IMR-90 (cell line): ENCODE measurements around the gene TPSAB1. TPM values are rescaled to one million over a fixed set of nuclear protein-coding genes. Genes with fewer than 3 reads are reported as not detected.

Experiments
- ATAC-seq: fragments of 200-7000 bp; cut with Tn5 transposase; 2 replicates; pipeline ENCODE4 v1.9.1; 2020; ENCODE audit warnings: low read depth, mild to moderate bottlenecking, moderate library complexity
- BruUV-seq: library from RNA; stranded (reverse); fragments of 400-500 nt; replicated peaks from 2 replicates; lab custom pipeline; 2021; lab: Mats Ljungman, UMichigan
- CTCF ChIA-PET: fragments of 300-600 bp; formaldehyde crosslinking; extraction: SDS; loops from one replicate; lab custom pipeline; 2021; ENCODE audit warnings: antibody characterized with exemption; lab: Yijun Ruan, JAX
- POLR2A ChIA-PET: fragments of 300-600 bp; sonication (Branson Sonifier 250); formaldehyde crosslinking; loops from one replicate; lab custom pipeline; 2022; ENCODE audit warnings: antibody characterized with exemption; ENCODE audit not compliant: unreplicated experiment; lab: Charles Lee
- DNase-seq: peaks from one replicate; pipeline ENCODE4 v3.0.0; 2013
- H2AFZ ChIP-seq: replicated peaks from 2 replicates; pipeline ENCODE3; 2013; ENCODE audit warnings: low read length, mild to moderate bottlenecking; ENCODE audit not compliant: poor library complexity
- H2AK5ac ChIP-seq: 2 replicates; pipeline ENCODE4 v1.6.1; 2013; ENCODE audit warnings: low read depth, low read length, inconsistent platforms
- H2AK9ac ChIP-seq: replicated peaks from 2 replicates; pipeline ENCODE3; 2013; ENCODE audit warnings: mild to moderate bottlenecking, low read depth, low read length, moderate library complexity; ENCODE audit not compliant: poor library complexity
- H2BK120ac ChIP-seq: 2 replicates; pipeline ENCODE4 v1.6.1; 2013; ENCODE audit warnings: low read depth, low read length, inconsistent platforms
- H2BK15ac ChIP-seq: 3 replicates; pipeline ENCODE4 v1.6.1; 2013; ENCODE audit warnings: low read depth, low read length, inconsistent platforms
- H2BK20ac ChIP-seq: 2 replicates; pipeline ENCODE4 v1.6.1; 2013; ENCODE audit warnings: low read depth, mild to moderate bottlenecking, inconsistent platforms, low read length, moderate library complexity
- H2BK5ac ChIP-seq: 2 replicates; pipeline ENCODE4 v1.6.1; 2013; ENCODE audit warnings: mild to moderate bottlenecking, low read depth, low read length, inconsistent platforms; ENCODE audit not compliant: poor library complexity, severe bottlenecking
- H3K14ac ChIP-seq: replicated peaks from 2 replicates; pipeline ENCODE4 v1.6.1; 2013; ENCODE audit warnings: low read depth, low read length, inconsistent platforms
- H3K18ac ChIP-seq: 2 replicates; pipeline ENCODE4 v1.6.1; 2013; ENCODE audit warnings: low read depth, low read length, control low read depth
- H3K23ac ChIP-seq: 2 replicates; pipeline ENCODE4 v1.6.1; 2013; ENCODE audit warnings: low read depth, low read length, inconsistent platforms
- H3K27ac ChIP-seq: 2 replicates; pipeline ENCODE4 v1.5.1; 2013; ENCODE audit warnings: mild to moderate bottlenecking, control low read depth, low read length; ENCODE audit not compliant: insufficient read depth
- H3K27me3 ChIP-seq: 2 replicates; pipeline ENCODE4 v1.6.1; 2013; ENCODE audit warnings: low read length; ENCODE audit not compliant: control insufficient read depth, insufficient read depth
- H3K36me3 ChIP-seq: 2 replicates; pipeline ENCODE4 v1.6.1; 2013; ENCODE audit warnings: low read length, mixed read lengths; ENCODE audit not compliant: control insufficient read depth, insufficient read depth
- H3K4ac ChIP-seq: 2 replicates; pipeline ENCODE4 v1.6.1; 2013; ENCODE audit warnings: low read depth, low read length, inconsistent platforms
- H3K4me1 ChIP-seq: 2 replicates; pipeline ENCODE4 v1.6.1; 2013; ENCODE audit warnings: low read length, mixed read lengths; ENCODE audit not compliant: control insufficient read depth, insufficient read depth
- H3K4me2 ChIP-seq: 2 replicates; pipeline ENCODE4 v1.6.1; 2013; ENCODE audit warnings: low read depth, mild to moderate bottlenecking, control low read depth, low read length, moderate library complexity
- H3K4me3 ChIP-seq: 2 replicates; pipeline ENCODE4 v1.5.1; 2013; ENCODE audit warnings: low read depth, mild to moderate bottlenecking, control low read depth, low read length, moderate library complexity; ENCODE audit not compliant: insufficient read depth
- H3K56ac ChIP-seq: 2 replicates; pipeline ENCODE4 v1.6.1; 2013; ENCODE audit warnings: low read length, inconsistent platforms; ENCODE audit not compliant: insufficient read depth; ENCODE audit errors: extremely low read depth
- H3K79me1 ChIP-seq, 2 experiments: 2 replicates each; pipeline ENCODE4 v1.6.1; 2013; ENCODE audit warnings: low read length in 2 of 2, inconsistent platforms in 1 of 2, low read depth in 1 of 2
- H3K9ac ChIP-seq: 2 replicates; pipeline ENCODE4 v1.6.1; 2013; ENCODE audit warnings: low read depth, low read length, control low read depth
- H3K9me1 ChIP-seq: 2 replicates; pipeline ENCODE4 v1.6.1; 2013; ENCODE audit warnings: low read length, inconsistent platforms; ENCODE audit not compliant: insufficient read depth
- H3K9me3 ChIP-seq: 2 replicates; pipeline ENCODE4 v1.6.1; 2013; ENCODE audit warnings: low read length; ENCODE audit not compliant: control insufficient read depth, insufficient read depth
- H4K20me1 ChIP-seq: 2 replicates; pipeline ENCODE4 v1.6.1; 2013; ENCODE audit warnings: low read length, inconsistent platforms; ENCODE audit not compliant: insufficient read depth
- H4K5ac ChIP-seq: 2 replicates; pipeline ENCODE4 v1.6.1; 2013; ENCODE audit warnings: mild to moderate bottlenecking, low read depth, low read length, control low read depth
- H4K8ac ChIP-seq, 2 experiments: 2 replicates each; pipeline ENCODE4 v1.6.1; 2013; ENCODE audit warnings: low read depth in 2 of 2, low read length in 2 of 2, control low read depth in 1 of 2, inconsistent platforms in 1 of 2
- H4K91ac ChIP-seq: 2 replicates; pipeline ENCODE4 v1.6.1; 2013; ENCODE audit warnings: low read depth, low read length, inconsistent platforms; ENCODE audit not compliant: insufficient read depth
- NFE2L2 ChIP-seq: fragments of 150-350 bp; IDR thresholded peaks from 2 replicates; pipeline ENCODE4 v1.6.1; 2016; ENCODE audit warnings: low read depth, mild to moderate bottlenecking, low read length
- WGBS, 2 experiments: methylation state at CpG; one replicate each; pipeline versions ENCODE4 v1.1.5 to v1.1.7; 2013; ENCODE audit warnings: missing lambda C conversion rate in 2 of 2; ENCODE audit not compliant: insufficient read length in 1 of 2; ENCODE audit errors: extremely low coverage in 2 of 2; 5-methylcytosine and 5-hydroxymethylcytosine counted together
- dilution Hi-C: fragments of 300-500 bp; cut with HindIII; formaldehyde crosslinking; loops from one replicate; pipeline ENCODE4 v1.14.3; 2018; ENCODE audit warnings: low sequenced_read_pairs; ENCODE audit not compliant: unreplicated experiment
- in situ Hi-C: fragments of 300-500 bp; cut with MboI; formaldehyde crosslinking; loops from 3 replicates; pipeline ENCODE4 v1.14.3; 2019; ENCODE audit warnings: low sequenced_read_pairs, inconsistent platforms, mixed read lengths
- intact Hi-C: fragments of 100-400 bp; cut with micrococcal nuclease; formaldehyde crosslinking; loops from 2 replicates; pipeline ENCODE4 v1.10.0; 2022
- polyA plus RNA-seq, 3 experiments: library from polyadenylated mRNA; depleted of rRNA; stranded (reverse); fragments of >200 nt; gene quantifications; 2 replicates each; pipeline ENCODE4 v1.2.3, GENCODE V29; 2012; ENCODE audit warnings: low replicate concordance in 1 of 3
- total RNA-seq: library from RNA; depleted of rRNA; stranded (reverse); fragments of >200 nt; gene quantifications from 2 replicates; pipeline ENCODE4 v1.2.3, GENCODE V29; 2012

The TPSAB1 gene
- total and polyA plus RNA-seq, 2 of the 4 experiments (the other 2 are of a cell fraction): not detected

GRCh38 chr16:1199347-1200013, 41.0 kb upstream of the TPSAB1 start:
- Histone ChIP-seq H4K8ac (no peak overlapping the region), H3K27ac (no peak overlapping the region), H2BK15ac (no peak overlapping the region), H3K9me3 (no peaks in the 10 kb centered on the region), H2AK5ac (no peak overlapping the region), H3K27me3 (no peaks in the 10 kb centered on the region), H2AFZ (no peak overlapping the region), H2AK9ac (no peak overlapping the region), H3K79me1 (no peaks in the 10 kb centered on the region), H3K18ac (no peak overlapping the region), H4K91ac (no peak overlapping the region), H2BK20ac (no peak overlapping the region), H3K9me1 (no peaks in the 10 kb centered on the region), H3K4me1 (no peaks in the 10 kb centered on the region), H3K9ac (no peak overlapping the region), H3K4ac (no peak overlapping the region), H3K23ac (no peak overlapping the region), H3K14ac (no peak overlapping the region), H3K56ac (no peak overlapping the region), H3K4me3 (no peak overlapping the region), H3K4me2 (no peak overlapping the region), H4K5ac (no peak overlapping the region), H4K20me1 (no peaks in the 10 kb centered on the region; the same call in 1 of the 2 replicates), H2BK120ac (no peak overlapping the region), H2BK5ac (no peak overlapping the region), H3K36me3 (no peaks in the 10 kb centered on the region; the same call in 1 of the 2 replicates)
- dilution Hi-C loops: no loop called here
- DNase-seq (no peak), ATAC-seq (no peak)
- POLR2A ChIA-PET: no interaction called here
- no peak for TF ChIP-seq NFE2L2
- WGBS, 2 experiments: 91% methylated on average over 7 of the region's 19 CpGs; no CpG with 5 or more reads in 1 of the 2 experiments
- intact Hi-C loops: no loop called here
- BruUV-seq: no TSS peak
- in situ Hi-C loops: loop anchor here (5.0 to 25.0 kb wide), 2 partner anchors 87 to 387 kb away; partner anchors contain the start of gene GNG13
- CTCF ChIA-PET: no interaction called here
